Progenitor cell of endocrine pancreas (in vitro differentiated cells): ENCODE measurements around the gene RAVER2. TPM values are rescaled to one million over a fixed set of nuclear protein-coding genes. Genes with fewer than 3 reads are reported as not detected.

Source experiments
- DNase-seq: peaks from one replicate; pipeline ENCODE4 v3.0.0; 2021; ENCODE audit warnings: low spot score; ENCODE audit not compliant: unreplicated experiment
- H3K27ac Mint-ChIP-seq: 2 replicates; pipeline ENCODE4 v1.8.0; 2021; ENCODE audit warnings: mild to moderate bottlenecking, moderate library complexity, mixed read lengths
- H3K27me3 Mint-ChIP-seq: 2 replicates; pipeline ENCODE4 v1.8.0; 2021; ENCODE audit warnings: mixed read lengths
- H3K36me3 Mint-ChIP-seq: 2 replicates; pipeline ENCODE4 v1.8.0; 2022; ENCODE audit warnings: mixed read lengths; ENCODE audit not compliant: insufficient read depth
- H3K4me1 Mint-ChIP-seq: 2 replicates; pipeline ENCODE4 v1.8.0; 2021; ENCODE audit warnings: low read depth, mixed read lengths
- H3K4me3 Mint-ChIP-seq: 2 replicates; pipeline ENCODE4 v1.8.0; 2021; ENCODE audit warnings: low read depth, mild to moderate bottlenecking, moderate library complexity, mixed read lengths
- H3K9me3 Mint-ChIP-seq: 2 replicates; pipeline ENCODE4 v1.8.0; 2021; ENCODE audit warnings: low read depth, mixed read lengths
- total RNA-seq: library from RNA; stranded (reverse); gene quantifications from 2 replicates; pipeline ENCODE4 v1.2.1, GENCODE V29; 2021
- TF ChIP-seq, protein P1 (sequence below): fragments of 200-600 bp; sonication (generic); IDR thresholded peaks from one replicate; pipeline ENCODE4 v1.5.0; 2021; ENCODE audit warnings: antibody characterized with exemption, mild to moderate bottlenecking; ENCODE audit not compliant: unreplicated experiment

The RAVER2 gene
- total RNA-seq, 1 donor from 2014 or later, result 33.8 TPM

DNA sequence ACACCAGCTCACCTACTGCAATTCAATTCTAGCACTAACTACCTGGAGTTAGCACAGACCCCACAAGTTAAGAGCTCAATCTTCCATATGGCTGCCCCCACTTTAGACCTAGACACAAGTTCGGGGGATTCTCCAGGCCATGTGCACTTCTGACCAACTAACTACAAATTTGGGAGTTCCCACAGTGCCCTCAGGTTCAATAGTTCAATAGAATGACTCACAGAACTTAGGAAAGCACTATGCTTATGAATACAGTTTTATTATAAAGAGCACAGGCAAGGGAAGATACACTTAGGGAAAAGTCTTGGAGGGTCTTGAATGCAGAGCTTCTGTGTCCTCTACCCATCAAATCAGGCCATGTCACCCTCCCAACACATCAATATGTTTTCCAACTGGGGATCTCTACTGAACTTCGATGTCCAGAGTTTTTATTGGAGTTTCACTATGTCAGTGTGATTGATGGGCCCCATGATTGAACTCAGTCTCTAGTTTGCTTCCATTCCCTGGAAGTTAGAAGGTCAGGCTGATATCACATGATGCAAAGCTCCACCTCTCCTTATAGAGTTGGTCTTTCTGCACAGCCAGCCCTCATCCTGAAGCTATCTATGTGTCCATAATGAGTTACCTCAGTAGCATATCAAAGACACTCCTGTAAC is 46.1 kb downstream of the RAVER2 start:
- TF ChIP-seq, protein P1, sequence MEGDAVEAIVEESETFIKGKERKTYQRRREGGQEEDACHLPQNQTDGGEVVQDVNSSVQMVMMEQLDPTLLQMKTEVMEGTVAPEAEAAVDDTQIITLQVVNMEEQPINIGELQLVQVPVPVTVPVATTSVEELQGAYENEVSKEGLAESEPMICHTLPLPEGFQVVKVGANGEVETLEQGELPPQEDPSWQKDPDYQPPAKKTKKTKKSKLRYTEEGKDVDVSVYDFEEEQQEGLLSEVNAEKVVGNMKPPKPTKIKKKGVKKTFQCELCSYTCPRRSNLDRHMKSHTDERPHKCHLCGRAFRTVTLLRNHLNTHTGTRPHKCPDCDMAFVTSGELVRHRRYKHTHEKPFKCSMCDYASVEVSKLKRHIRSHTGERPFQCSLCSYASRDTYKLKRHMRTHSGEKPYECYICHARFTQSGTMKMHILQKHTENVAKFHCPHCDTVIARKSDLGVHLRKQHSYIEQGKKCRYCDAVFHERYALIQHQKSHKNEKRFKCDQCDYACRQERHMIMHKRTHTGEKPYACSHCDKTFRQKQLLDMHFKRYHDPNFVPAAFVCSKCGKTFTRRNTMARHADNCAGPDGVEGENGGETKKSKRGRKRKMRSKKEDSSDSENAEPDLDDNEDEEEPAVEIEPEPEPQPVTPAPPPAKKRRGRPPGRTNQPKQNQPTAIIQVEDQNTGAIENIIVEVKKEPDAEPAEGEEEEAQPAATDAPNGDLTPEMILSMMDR, result no peak
- H3K27ac Mint-ChIP-seq, result no peak overlapping the region
- no peak for DNase-seq
- H3K4me3 Mint-ChIP-seq, result no peak overlapping the region
- H3K4me1 Mint-ChIP-seq, result no peaks in the 10 kb centered on the region
- H3K27me3 Mint-ChIP-seq, result no peaks in the 10 kb centered on the region
- H3K36me3 Mint-ChIP-seq, result peaks cover 36% of the 10 kb centered on the region
- peaks cover 7% of the 10 kb centered on the region for H3K9me3 Mint-ChIP-seq

DNA sequence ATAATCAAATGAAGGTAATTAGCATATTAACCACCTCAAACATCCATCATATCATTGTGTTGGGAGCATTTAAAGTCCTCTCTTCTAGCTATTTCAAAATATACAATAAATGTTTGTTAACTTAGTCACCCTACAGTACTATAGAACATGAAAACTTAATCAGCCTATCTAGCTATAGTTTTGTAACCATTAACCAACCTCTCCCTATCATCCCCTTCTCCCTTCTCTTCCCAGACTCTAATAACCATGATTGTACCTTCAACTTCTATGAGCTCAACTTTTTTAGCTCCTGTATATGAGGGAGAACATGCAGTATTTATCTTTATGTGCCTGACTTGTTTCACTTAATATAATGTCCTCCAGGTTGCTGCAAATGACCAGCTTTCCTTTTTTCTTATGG is 54.0 kb downstream of the RAVER2 start:
- peaks cover 6% of the 10 kb centered on the region for H3K4me1 Mint-ChIP-seq
- peaks cover 5% of the 10 kb centered on the region for H3K36me3 Mint-ChIP-seq
- H3K9me3 Mint-ChIP-seq, result no peaks in the 10 kb centered on the region
- TF ChIP-seq, protein P1, result no peak
- no peak overlapping the region for H3K4me3 Mint-ChIP-seq
- no peak overlapping the region for H3K27ac Mint-ChIP-seq
- H3K27me3 Mint-ChIP-seq, result no peaks in the 10 kb centered on the region
- no peak for DNase-seq

DNA sequence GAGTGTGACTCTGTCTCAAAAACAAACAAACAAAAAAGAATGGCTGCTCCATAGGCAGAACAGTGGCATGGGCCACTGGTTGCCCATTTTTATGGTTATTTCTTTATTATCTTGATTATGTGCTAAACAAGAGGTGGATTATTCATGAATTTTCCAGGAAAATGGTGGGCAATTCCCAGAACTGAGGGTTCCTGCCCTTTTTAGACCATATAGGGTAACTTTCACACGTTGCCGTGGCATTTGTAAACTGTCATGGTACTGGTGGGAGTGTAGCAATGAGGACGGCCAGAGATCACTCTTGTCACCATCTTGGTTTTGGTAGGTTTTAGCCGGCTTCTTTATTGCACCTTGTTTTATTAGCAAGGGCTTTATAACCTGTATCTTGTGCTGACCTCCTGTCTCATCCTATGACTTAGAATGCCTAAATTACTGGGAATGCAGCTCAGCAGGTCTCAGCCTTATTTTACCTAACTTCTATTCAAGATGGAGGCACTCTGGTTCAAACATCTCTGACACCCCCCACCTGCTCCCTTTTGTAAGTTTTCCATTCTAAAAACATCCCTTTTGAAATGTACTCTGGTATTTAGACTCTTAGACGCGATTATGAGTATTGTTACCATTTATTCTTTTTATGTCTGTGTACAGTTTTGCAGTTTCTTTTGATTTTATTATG is 57.1 kb downstream of the RAVER2 start:
- Mint-ChIP-seq H3K4me1 (no peaks in the 10 kb centered on the region), H3K27ac (no peak overlapping the region), H3K9me3 (no peaks in the 10 kb centered on the region), H3K27me3 (no peaks in the 10 kb centered on the region), H3K4me3 (no peak overlapping the region), H3K36me3 (peaks cover 10% of the 10 kb centered on the region)
- no peak for DNase-seq
- TF ChIP-seq, protein P1, result no peak

DNA sequence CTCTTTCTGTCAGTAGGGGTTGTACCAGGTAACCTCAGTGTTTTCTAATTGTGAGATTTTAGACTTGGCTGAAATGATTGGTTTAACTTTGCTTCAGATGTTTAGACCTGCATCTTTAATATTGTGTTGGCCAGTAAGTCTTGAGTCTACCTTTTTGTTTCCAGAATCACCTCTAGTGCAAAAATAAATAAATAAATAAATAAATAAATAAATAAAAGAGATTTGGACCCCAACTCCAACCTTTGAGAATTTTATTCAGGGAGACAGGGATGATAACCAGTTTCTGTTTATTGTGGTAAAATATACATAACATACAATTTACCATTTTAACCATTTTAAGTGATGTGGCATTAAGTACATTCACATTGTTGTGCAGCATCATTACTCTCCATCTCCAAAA is 64.4 kb downstream of the RAVER2 start:
- TF ChIP-seq, protein P1, result no peak
- H3K4me1 Mint-ChIP-seq, result no peaks in the 10 kb centered on the region
- peaks cover 8% of the 10 kb centered on the region for H3K36me3 Mint-ChIP-seq
- no peaks in the 10 kb centered on the region for H3K27me3 Mint-ChIP-seq
- H3K9me3 Mint-ChIP-seq, result no peaks in the 10 kb centered on the region
- H3K4me3 Mint-ChIP-seq, result no peak overlapping the region
- no peak for DNase-seq
- no peak overlapping the region for H3K27ac Mint-ChIP-seq

DNA sequence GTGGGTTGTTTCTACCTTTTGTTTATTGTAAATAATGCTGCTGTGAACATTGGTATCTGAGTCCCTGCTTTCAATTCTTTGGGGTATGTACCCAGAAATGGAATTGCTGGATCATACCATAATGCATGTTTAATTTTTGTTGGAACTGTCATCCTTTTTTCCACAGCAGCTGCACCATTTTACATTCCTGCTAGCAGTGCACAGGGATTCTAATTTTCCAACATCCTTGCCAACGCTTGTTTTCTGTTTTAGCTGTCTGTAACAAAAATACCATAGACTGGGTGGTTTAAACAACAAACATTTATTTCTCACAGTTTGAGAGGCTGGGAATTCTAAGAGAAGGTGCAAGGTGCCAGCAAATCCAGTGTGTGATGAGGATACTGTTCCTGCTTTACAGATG is 65.1 kb downstream of the RAVER2 start:
- peaks cover 6% of the 10 kb centered on the region for H3K36me3 Mint-ChIP-seq
- H3K27ac Mint-ChIP-seq, result no peak overlapping the region
- no peaks in the 10 kb centered on the region for H3K27me3 Mint-ChIP-seq
- TF ChIP-seq, protein P1, result no peak
- H3K4me3 Mint-ChIP-seq, result no peak overlapping the region
- H3K4me1 Mint-ChIP-seq, result no peaks in the 10 kb centered on the region
- no peak for DNase-seq
- no peaks in the 10 kb centered on the region for H3K9me3 Mint-ChIP-seq
